CD14-positive monocyte (primary cell): Measurements from ENCODE around the gene CTNNBL1. TPM values are rescaled to one million over a fixed set of nuclear protein-coding genes. Genes with fewer than 3 reads are reported as not detected.
A peak's percentile ranks its signal among the peaks of the same experiment; 100 is the strongest.

Experiments used
- DNase-seq, 3 donors: peaks; one replicate each; pipeline ENCODE4 v3.0.0-alpha.2; 2011 to 2022
- H2AFZ ChIP-seq: 2 replicates; pipeline ENCODE4 v1.6.0; 2012; ENCODE audit warnings: mild to moderate bottlenecking, low read depth, low read length, inconsistent platforms; ENCODE audit not compliant: insufficient read depth, poor library complexity, severe bottlenecking
- H3K27ac ChIP-seq, 2 donors: 1 replicate in 1 of 2; 2 replicates in 1 of 2; pipeline ENCODE4 v1.5.1; 2012 to 2013; ENCODE audit warnings: low read length in 2 of 2, control low read depth in 1 of 2, inconsistent platforms in 1 of 2, low read depth in 1 of 2, mild to moderate bottlenecking in 1 of 2
- H3K27me3 ChIP-seq, 2 donors: one replicate each; pipeline versions ENCODE4 v1.6.0 to v1.6.1; 2011 to 2013; ENCODE audit warnings: low read length in 2 of 2; ENCODE audit not compliant: control insufficient read depth in 2 of 2, insufficient read depth in 2 of 2
- H3K36me3 ChIP-seq, 2 donors: replicated peaks in 1 of 2; 1 replicate in 1 of 2; 2 replicates in 1 of 2; pipeline versions ENCODE4 v1.5.1 to v1.6.1; 2012 to 2013; ENCODE audit warnings: low read length in 2 of 2, control low read depth in 1 of 2, inconsistent platforms in 1 of 2, mild to moderate bottlenecking in 1 of 2; ENCODE audit not compliant: insufficient read depth in 2 of 2, control insufficient read depth in 1 of 2
- H3K4me1 ChIP-seq, 2 donors: 1 replicate in 1 of 2; 2 replicates in 1 of 2; pipeline versions ENCODE4 v1.5.1 to v1.6.1; 2012 to 2013; ENCODE audit warnings: low read length in 2 of 2, control low read depth in 1 of 2, inconsistent platforms in 1 of 2, mild to moderate bottlenecking in 1 of 2, moderate library complexity in 1 of 2; ENCODE audit not compliant: insufficient read depth in 2 of 2, control insufficient read depth in 1 of 2
- H3K4me2 ChIP-seq: replicated peaks from 2 replicates; pipeline ENCODE3; 2012; ENCODE audit warnings: low read length, moderate library complexity, mild to moderate bottlenecking; ENCODE audit not compliant: poor library complexity, severe bottlenecking; ENCODE audit errors: extremely low read depth
- H3K4me3 ChIP-seq, 3 experiments: fragments of 200-600 bp in 1 of 3; sonication (generic) in 1 of 3; replicated peaks in 1 of 3; 1 replicate in 2 of 3; 2 replicates in 1 of 3; pipeline ENCODE4 v1.5.1; 2011 to 2013; ENCODE audit warnings: low read length in 3 of 3, mild to moderate bottlenecking in 3 of 3, control low read depth in 2 of 3, low read depth in 2 of 3, inconsistent platforms in 1 of 3, moderate library complexity in 1 of 3
- H3K79me2 ChIP-seq: 2 replicates; pipeline ENCODE4 v1.6.0; 2012; ENCODE audit warnings: mild to moderate bottlenecking, control low read depth, inconsistent platforms, low read length, moderate library complexity; ENCODE audit not compliant: insufficient read depth
- H3K9ac ChIP-seq: 2 replicates; pipeline ENCODE4 v1.6.0; 2017; ENCODE audit warnings: low read length, mild to moderate bottlenecking; ENCODE audit not compliant: insufficient read depth, poor library complexity, severe bottlenecking
- H3K9me3 ChIP-seq, 2 donors: replicated peaks in 1 of 2; 1 replicate in 1 of 2; 2 replicates in 1 of 2; pipeline versions ENCODE4 v1.5.1 to v1.6.1; 2012 to 2013; ENCODE audit warnings: low read length in 2 of 2, control low read depth in 1 of 2; ENCODE audit not compliant: control insufficient read depth in 1 of 2, insufficient read depth in 1 of 2
- H4K20me1 ChIP-seq: 2 replicates; pipeline ENCODE4 v1.6.0; 2012; ENCODE audit warnings: mild to moderate bottlenecking, low read length, control low read depth, moderate library complexity; ENCODE audit not compliant: insufficient read depth
- H3K27ac Mint-ChIP-seq, 7 donors: one replicate each; pipeline ENCODE4 v1.8.0; 2020; ENCODE audit warnings: mild to moderate bottlenecking in 7 of 7, mixed read lengths in 7 of 7, moderate library complexity in 6 of 7, inconsistent platforms in 2 of 7
- H3K27me3 Mint-ChIP-seq, 3 donors: one replicate each; pipeline ENCODE4 v1.8.0; 2021 to 2022; ENCODE audit warnings: low read depth in 3 of 3, mild to moderate bottlenecking in 3 of 3, mixed read lengths in 3 of 3, moderate library complexity in 3 of 3, inconsistent platforms in 1 of 3
- H3K36me3 Mint-ChIP-seq, 2 donors: one replicate each; pipeline ENCODE4 v1.8.0; 2020; ENCODE audit warnings: mixed read lengths in 2 of 2, inconsistent platforms in 1 of 2, mild to moderate bottlenecking in 1 of 2
- H3K4me1 Mint-ChIP-seq: one replicate; pipeline ENCODE4 v1.8.0; 2020; ENCODE audit warnings: mild to moderate bottlenecking, mixed read lengths
- H3K4me3 Mint-ChIP-seq, 2 donors: one replicate each; pipeline ENCODE4 v1.8.0; 2020; ENCODE audit warnings: mild to moderate bottlenecking in 2 of 2, mixed read lengths in 2 of 2, moderate library complexity in 1 of 2
- H3K9me3 Mint-ChIP-seq, 7 donors: one replicate each; pipeline ENCODE4 v1.8.0; 2020 to 2022; ENCODE audit warnings: mixed read lengths in 7 of 7, mild to moderate bottlenecking in 6 of 7, moderate library complexity in 6 of 7, inconsistent platforms in 2 of 7
- CTCF ChIP-seq: fragments of 200-600 bp; IDR thresholded peaks from one replicate; pipeline ENCODE4 v1.8.0; 2022; ENCODE audit warnings: antibody characterized with exemption, mild to moderate bottlenecking
- WGBS: methylation state at CpG from one replicate; pipeline ENCODE4 v1.1.5; 2013; ENCODE audit warnings: missing lambda C conversion rate; ENCODE audit not compliant: insufficient coverage; 5-methylcytosine and 5-hydroxymethylcytosine counted together
- intact Hi-C, 2 donors: fragments of 100-400 bp; cut with micrococcal nuclease; formaldehyde crosslinking; loops; one replicate each; pipeline versions ENCODE4 v1.15.0 to v1.15.1; 2023
- polyA plus RNA-seq, 3 donors: library from polyadenylated mRNA; depleted of rRNA in 1 of 3; unstranded in 2 of 3; stranded (reverse) in 1 of 3; fragments of 300-500 nt in 2 of 3; fragments of >200 nt in 1 of 3; fragmentation: Illumina TruSeq in 2 of 3; gene quantifications; 1 replicate in 2 of 3; 2 replicates in 1 of 3; pipeline ENCODE4 v1.2.3, GENCODE V29; 2012 to 2021

The CTNNBL1 gene
- polyA plus RNA-seq, 3 donors: 35.5 to 83.2 (median 77.3) TPM

- peak overlapping the region; percentile 29 for H2AFZ ChIP-seq
- intact Hi-C loops: no loop called here
- Mint-ChIP-seq H3K4me1 (peaks cover 7% of the 10 kb centered on the region), H3K27ac (no peak overlapping the region), H3K4me3 (peak overlapping the region in 1 of 2 donors; percentile 73), H3K27me3 (peaks cover 57 to 95% (median 84%) of the 10 kb centered on the region in 3 donors), H3K36me3 (peaks cover 0 to 2% of the 10 kb centered on the region in 2 donors), H3K9me3 (peaks cover 0 to 25% (median 2%) of the 10 kb centered on the region in 7 donors)
- H3K4me2 ChIP-seq: no peak overlapping the region
- 48% methylated on average over 4 of the region's 5 CpGs for WGBS
- no peak overlapping the region for H3K27ac ChIP-seq
- H3K79me2 ChIP-seq: no peaks in the 10 kb centered on the region
- DNase-seq: no peak
- no peak overlapping the region for H3K9ac ChIP-seq
- peaks cover 19 to 75% of the 10 kb centered on the region in 2 donors for H3K27me3 ChIP-seq
- no peak overlapping the region for H3K4me3 ChIP-seq
- peaks cover 0 to 3% of the 10 kb centered on the region in 2 donors for H3K4me1 ChIP-seq
- H3K36me3 ChIP-seq: no peaks in the 10 kb centered on the region
- H3K9me3 ChIP-seq: peaks cover 0 to 7% of the 10 kb centered on the region in 2 donors
- no peak for TF ChIP-seq CTCF
- H4K20me1 ChIP-seq: no peaks in the 10 kb centered on the region
These were observed 220.5 kb downstream of the CTNNBL1 start for GRCh38 chr20:37914367-37914671.

- Mint-ChIP-seq H3K36me3 (peaks cover 0 to 2% of the 10 kb centered on the region in 2 donors), H3K9me3 (peaks cover 0 to 27% (median 2%) of the 10 kb centered on the region in 7 donors), H3K27ac (no peak overlapping the region), H3K4me1 (peaks cover 7% of the 10 kb centered on the region), H3K27me3 (peaks cover 60 to 96% (median 84%) of the 10 kb centered on the region in 3 donors), H3K4me3 (peak overlapping the region; percentile 47 to 73)
- peaks cover 19 to 78% of the 10 kb centered on the region in 2 donors for H3K27me3 ChIP-seq
- peak overlapping the region; percentile 29 for H2AFZ ChIP-seq
- H3K9me3 ChIP-seq: peaks cover 0 to 7% of the 10 kb centered on the region in 2 donors
- no peaks in the 10 kb centered on the region for H3K36me3 ChIP-seq
- H3K27ac ChIP-seq: no peak overlapping the region
- H4K20me1 ChIP-seq: no peaks in the 10 kb centered on the region
- intact Hi-C loops: no loop called here
- no peaks in the 10 kb centered on the region for H3K79me2 ChIP-seq
- WGBS: 6% methylated on average over 21 of the region's 34 CpGs
- TF ChIP-seq CTCF: no peak
- peak overlapping the region; percentile 15 for H3K9ac ChIP-seq
- H3K4me3 ChIP-seq: no peak overlapping the region
- no peak overlapping the region for H3K4me2 ChIP-seq
- no peak for DNase-seq
- peaks cover 0 to 3% of the 10 kb centered on the region in 2 donors for H3K4me1 ChIP-seq
These were observed 221.0 kb downstream of the CTNNBL1 start for GRCh38 chr20:37914672-37915433.
